Body of pancreas (tissue), 4 donors: ENCODE results near the gene CLCF1.

Experiments
- POLR2A ChIP-seq, 3 donors: fragments of 450-650 bp; IDR thresholded peaks; one replicate each; pipeline ENCODE4 v1.6.1; 2016; ENCODE audit warnings: antibody characterized with exemption in 3 of 3, mild to moderate bottlenecking in 2 of 3
- TF ChIP-seq, protein P1 (sequence below), 7 experiments: fragments of 450-650 bp in 4 of 7; fragments of 200-600 bp in 3 of 7; sonication (generic) in 3 of 7; IDR thresholded peaks; one replicate each; pipeline ENCODE4 v1.5.1; 2016 to 2019; ENCODE audit warnings: antibody characterized with exemption in 7 of 7

DNA sequence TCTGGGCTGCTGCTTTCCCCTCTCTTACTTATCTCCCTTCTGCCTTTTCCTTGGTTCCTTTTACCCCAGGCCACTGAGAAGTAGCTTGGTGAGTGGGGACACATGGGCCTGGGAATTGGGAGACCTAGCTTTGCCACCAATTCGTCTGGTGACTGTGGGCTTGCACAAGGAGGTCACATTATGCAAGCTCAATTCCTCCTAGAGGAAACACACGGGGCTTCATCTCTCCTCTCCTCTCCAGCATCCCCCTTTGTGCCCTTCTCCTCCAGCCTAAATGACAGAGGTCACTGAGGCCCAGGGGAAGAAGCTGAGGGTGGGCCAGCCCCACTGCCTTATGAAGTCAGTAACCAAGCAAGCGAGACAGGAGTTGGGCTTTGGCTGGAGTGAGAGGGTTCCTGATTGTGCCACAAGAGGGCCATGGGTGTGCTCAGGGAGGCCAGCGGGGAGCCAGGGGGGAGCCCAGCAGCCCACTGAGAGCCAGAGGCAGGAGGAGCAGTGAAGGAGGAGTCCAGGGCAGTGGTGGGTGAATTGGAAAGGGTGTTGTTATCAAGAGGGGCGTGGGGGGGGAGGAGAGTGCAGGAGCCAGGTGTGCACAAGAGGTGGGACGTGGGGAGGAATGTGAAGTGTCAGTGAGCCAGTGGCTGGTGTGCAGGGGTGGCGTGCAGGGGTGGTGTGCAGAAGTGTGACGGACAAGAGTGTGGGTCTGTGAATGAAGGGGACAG is 2.0 kb downstream of the CLCF1 start:
- TF ChIP-seq, protein P1, sequence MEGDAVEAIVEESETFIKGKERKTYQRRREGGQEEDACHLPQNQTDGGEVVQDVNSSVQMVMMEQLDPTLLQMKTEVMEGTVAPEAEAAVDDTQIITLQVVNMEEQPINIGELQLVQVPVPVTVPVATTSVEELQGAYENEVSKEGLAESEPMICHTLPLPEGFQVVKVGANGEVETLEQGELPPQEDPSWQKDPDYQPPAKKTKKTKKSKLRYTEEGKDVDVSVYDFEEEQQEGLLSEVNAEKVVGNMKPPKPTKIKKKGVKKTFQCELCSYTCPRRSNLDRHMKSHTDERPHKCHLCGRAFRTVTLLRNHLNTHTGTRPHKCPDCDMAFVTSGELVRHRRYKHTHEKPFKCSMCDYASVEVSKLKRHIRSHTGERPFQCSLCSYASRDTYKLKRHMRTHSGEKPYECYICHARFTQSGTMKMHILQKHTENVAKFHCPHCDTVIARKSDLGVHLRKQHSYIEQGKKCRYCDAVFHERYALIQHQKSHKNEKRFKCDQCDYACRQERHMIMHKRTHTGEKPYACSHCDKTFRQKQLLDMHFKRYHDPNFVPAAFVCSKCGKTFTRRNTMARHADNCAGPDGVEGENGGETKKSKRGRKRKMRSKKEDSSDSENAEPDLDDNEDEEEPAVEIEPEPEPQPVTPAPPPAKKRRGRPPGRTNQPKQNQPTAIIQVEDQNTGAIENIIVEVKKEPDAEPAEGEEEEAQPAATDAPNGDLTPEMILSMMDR (IDR thresholded peaks at IDR 0.05) = peak; percentile 20 to 76 (median 51)
- TF ChIP-seq POLR2A (IDR thresholded peaks at IDR 0.05) = no peak
